HG02852 (cell line): ENCODE results near the gene NUDCD3.

ENCODE experiments used
- ATAC-seq: cut with Tn5 transposase; IDR thresholded peaks from one replicate; pipeline ENCODE4 v1.9.1; 2021; ENCODE audit warnings: mild to moderate bottlenecking, moderate library complexity; ENCODE audit not compliant: unreplicated experiment

The NUDCD3 gene

DNA sequence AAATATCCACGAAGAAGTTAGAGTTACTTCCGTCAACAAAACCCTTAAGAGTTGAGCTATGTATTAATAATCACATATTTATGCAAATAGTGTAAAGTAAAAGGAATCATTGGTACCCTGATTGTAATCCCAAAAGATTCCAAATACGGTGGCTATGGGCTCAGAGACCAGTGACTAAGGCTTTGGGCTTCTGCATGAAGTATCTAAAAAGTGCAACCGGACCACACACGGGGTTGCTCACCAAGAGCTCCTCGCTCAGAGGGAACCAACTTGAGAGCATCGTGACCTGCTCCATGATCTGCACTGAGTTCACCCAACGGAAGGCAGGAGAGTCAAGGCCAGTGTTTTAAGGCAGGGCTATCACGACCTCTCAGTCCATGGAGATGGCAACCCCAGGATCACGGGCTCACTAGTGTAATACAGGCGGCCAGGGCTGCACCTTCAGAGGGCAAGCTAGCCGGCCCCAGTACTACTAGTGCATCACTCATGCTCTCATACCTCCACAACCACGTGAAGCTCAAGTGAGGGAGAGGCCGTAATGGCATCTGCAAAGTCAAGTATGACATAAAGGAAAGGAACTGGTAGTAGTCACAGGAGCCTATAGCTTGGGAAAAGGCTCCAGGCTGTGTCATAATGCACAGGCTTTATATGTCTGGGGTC lies 87.9 kb downstream of the NUDCD3 start:
- no peak for ATAC-seq

DNA sequence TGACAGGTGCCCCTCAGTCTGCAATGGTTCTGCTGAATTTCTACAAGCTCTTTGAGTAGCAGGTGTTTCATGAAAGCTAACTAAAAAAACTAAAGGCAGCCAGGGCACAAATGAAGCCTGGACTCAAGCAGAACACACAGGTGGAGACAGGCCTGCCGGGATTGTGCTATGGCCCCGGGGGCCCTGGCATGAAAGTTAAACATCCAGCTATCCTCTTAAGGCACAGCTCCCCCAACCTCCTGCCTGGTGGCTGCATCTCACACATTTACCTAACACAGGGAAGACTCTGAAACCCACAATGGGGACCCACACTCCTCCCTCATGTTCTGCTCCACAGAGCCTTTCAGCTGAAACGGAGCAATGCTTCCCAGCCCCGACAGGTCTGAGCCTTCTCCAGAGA lies 88.8 kb downstream of the NUDCD3 start:
- no peak for ATAC-seq

DNA sequence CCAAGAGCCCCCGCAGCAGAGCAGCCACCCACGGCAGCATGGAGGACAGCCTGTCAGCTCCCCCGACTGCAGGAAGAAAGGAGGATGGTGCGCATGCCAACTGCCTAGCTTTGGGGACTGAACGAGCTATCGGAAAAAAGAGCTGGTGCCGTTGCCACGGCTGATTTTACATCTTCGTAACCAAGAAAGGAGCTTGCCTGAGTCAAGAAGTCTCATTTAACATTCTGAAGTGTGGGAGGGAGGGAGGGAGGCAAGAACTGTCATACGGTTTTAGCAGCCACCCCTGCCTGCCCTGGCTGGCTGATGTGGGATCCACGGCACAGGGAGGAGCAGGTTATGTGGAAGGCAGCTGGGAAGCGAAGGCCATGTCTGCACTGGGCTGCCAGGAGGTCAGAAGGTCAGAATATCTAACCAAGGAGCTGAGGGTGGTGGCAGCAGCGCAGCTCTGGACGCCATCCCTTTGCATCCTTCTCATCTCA lies 90.4 kb downstream of the NUDCD3 start:
- no peak for ATAC-seq

DNA sequence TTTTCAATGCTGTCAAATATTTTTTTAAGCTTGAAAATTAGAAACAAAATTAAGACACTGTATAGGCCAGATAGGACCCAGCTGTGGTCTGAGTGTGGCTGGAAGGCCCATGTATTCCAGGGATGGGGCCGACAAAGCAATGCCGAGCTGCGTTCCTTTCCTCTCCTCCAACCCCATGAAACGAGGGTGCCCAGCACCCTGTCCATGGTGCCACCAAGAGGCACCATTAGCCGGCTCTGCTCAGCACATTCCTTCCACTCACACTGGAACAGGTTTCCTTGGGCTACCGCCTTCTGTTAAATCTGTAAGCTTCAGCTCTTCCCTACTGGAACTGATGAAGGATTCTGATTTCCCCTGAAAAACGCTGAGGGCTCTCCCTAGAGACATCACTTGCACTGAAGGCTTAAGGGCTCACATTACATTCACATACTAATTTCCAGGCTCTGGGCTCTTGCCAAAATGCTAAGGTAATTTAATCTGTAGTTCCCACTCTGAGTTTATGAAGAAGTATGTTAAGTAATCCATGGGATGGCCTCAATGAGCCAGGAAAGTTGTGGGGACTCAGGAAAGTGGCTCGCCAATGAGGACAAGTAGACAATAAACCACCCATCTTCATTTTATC lies 91.4 kb downstream of the NUDCD3 start:
- ATAC-seq: no peak

DNA sequence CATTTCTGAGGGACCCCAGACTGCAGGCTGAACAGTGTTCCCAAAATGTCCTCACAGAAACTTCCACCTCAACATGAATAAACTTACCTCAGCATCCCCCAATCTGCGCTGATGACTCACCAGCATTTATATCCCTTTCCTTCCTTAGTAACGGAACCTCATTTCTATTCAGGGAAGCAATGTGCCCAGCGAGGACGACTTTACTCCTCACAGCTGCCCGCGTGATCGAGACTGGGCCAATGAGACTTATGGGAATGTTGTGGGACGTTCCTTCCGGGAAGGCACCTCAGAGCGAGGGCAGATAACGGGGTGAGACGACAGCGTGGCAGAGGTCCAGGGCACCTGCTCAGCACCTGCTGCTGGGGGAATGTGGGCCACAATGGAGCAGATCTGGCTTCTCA lies 91.9 kb downstream of the NUDCD3 start:
- ATAC-seq: no peak

DNA sequence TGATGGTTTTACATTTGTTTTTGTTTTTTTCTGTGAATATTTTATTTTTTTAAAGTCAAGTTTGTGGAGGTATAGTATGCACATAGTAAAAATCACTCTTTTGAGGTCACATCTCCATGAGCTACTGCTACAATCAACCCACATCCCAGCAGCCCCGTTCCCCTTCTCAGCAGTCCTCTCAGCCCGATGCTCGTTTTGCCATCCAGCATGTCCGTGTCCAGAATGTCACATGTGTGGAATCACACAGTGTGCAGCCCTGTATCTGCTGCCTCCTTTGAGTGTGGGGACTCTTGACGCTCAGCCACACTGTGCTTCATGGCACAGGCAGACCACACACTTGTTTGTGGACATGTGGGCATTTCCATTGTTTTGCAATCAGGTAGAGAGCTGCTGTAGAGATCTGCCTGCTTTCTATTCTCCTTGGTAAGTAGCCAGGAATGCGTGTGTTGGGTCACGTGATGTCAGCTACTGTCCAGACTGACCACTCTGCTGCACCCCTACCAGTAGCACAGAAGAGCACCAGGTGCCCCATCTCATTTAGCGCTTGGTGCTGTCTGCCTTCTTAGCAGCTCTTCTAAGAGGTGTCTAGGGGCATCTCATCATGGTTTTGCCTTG lies 93.4 kb downstream of the NUDCD3 start:
- ATAC-seq: no peak

DNA sequence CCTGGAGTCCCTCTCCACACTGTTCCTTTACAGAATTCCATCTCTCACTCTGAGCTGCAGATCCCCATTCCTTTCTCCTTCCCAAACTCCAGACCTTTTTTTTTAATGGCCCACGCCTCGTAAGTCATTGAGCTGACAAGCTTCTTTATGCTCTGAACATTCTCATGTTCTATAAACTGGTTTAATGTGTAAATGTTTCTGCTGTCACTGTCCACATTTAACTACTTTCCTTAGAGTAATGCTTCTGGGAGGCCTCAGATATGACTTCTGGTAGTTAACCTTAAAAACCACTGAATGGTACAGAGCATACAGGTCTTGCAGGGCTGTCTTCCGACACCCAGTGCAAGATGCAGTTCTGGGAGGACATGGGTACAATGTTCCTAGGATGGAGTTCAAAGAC lies 94.0 kb downstream of the NUDCD3 start:
- no peak for ATAC-seq

DNA sequence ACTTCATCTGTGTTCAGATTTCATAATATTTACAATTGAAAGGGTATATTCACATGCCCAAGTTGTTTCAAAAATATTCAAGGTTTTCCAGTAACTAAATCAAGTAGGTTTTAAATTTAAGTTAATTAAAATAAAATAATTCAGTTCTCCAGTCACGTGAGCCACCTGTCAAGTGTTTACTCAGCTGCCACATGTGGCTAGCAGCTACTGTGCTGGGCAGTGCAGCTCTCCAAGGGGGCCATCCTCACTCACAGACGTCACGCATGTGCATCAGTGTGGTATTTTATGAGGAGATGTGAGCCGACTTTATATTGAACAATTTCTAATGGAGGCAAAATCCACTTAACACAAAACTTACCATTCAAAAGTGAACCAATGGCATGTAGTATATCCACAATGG lies 95.4 kb downstream of the NUDCD3 start:
- ATAC-seq: no peak

DNA sequence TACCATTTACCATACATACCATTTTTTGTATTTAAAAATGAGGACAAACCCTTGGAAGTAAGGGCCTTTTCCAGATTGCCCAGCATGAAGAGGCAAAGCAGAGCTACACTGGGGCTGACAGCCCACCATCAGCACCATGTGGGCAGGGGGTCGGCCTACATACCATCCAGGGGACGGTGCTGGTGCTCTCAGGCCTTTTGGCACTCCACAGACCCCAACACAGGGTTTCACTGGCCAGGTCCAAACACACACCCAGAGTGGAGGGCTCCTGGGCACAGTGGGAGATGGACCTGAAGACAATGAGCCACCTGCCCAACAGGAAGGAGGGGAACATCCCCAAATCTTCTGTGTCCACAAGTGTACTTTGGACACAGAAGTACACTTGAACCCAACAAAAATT lies 95.8 kb downstream of the NUDCD3 start:
- ATAC-seq: no peak

DNA sequence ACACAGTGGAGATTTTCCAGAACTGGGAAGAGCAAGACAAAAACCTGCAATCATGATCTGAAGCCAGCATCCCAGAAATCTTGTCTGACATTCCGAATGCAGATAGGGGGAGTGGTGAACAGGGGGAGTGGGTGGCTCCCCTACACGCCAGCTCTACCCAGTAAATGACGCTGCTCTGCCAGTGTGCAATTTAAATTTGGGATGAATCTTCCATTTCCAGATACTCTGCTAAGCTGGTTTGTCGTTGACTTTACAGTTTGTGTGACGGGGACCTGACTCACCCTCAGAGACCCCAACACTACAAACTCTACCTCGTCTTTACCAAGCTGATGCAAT lies 96.4 kb downstream of the NUDCD3 start:
- no peak for ATAC-seq

DNA sequence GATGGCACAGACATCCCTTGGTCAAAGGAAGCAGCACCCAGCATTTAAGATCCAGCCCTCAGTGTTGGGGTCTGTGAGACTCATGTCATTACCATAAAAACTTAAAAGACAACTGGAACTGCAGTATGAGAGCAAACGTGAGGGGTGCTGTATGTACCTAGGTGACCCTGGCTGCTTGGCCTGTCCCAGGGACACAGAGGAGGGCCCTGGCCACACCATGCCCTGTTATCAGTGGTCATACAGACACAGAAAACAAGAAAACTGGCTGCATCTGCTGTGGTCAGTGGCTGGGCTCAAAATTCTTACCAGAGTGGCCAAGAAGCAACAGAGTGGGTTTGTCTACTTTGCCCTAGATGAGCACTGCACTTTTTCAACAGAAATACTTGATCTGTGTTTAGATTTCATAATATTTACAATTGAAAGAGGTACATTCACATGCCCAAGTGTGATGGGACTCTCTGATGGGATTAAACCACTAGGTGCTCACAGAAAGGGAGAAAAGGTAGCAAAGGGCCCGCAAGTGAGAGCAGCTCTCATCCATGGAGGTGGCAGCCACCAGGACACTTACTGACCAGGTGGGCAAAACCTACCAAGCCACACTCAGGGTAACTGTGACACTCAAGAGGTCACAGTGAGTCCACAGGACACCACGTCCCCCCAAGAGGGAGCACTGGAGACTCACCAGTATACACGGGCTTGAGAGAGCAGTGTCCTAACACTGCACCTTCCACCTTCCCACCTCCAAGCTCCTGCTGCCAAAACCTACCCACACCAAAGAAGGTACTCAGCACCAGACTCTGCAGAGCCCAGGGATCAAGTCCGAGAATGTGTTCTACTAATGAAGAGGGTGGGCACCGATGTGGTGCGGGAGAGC lies 97.0 kb downstream of the NUDCD3 start:
- ATAC-seq: no peak

DNA sequence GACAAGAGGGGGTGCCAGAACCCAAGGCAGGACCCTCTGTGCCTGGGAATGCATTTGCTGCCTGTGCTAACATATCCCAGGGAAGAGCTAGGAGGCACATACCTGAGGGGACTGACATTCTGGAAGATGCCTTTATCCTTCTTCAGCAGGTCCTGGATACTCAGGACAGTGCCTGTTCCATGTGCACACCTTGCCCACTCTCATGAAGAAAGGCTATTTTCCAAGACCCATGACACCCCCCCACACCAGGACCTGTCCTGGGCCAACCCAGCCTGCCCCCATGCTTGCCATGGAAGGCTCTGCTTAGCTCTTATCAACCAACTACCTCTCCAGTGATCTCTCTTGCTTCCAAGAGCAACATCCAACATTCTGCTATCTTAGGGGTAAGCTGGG lies 97.8 kb downstream of the NUDCD3 start:
- ATAC-seq: no peak

DNA sequence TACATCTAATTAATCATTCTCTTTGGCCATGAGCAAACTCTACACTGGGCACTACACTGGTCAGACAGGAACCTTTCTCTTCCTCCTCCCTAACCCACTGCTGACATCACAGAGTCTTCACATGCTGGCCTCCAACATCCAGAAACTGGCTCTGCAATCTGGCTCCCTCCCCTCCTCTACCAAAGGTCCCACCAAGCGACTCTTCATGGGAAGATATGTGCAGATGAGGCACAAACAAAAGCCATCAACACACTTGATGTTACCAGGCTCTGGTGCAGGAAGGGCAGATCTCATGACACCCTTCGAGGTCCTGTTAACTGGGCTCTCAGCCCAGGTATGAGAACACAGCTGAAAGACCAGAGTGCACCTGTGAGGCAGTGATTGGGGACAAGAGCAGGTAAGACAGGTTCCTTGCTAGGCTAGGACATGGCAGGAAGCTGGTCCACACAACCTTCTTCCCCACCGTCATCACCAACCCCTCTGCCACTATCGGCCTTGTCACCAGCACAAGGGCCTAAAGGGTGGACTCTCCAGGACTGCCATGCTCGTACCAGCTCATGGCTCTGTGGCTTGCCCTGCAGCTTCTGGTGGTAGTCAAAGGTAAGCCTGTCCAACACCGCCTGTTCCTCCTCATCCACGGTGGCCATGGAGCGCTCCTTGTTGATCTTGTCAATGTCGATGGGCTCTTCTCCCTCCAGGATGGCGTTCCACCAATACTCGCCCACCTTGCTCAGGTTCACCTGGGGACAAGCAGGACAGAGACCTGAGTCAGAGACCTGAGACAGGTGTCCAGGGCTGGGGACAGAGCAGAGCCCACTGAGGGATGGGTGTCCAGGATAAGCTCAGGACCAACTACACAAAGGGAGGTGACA lies 98.5 kb downstream of the NUDCD3 start:
- ATAC-seq: no peak

DNA sequence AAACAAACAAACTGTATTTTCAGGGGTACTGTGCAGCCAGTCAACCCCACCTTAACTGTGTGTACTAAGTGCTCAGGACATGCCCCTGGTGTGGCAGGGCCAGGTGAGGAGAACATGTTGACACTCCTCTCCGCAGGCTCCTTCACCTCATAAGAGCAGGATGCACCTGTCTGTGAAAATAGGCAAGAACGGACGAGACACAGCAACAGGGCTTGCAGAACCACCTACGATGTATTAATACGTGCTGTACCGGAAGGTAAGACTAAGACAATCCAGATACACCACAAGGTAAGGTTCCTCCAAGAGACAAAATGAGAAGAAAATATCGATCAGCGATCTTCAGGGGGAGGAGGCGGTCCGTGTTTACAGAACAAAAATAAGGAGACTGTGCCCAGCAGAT lies 99.3 kb downstream of the NUDCD3 start:
- no peak for ATAC-seq

DNA sequence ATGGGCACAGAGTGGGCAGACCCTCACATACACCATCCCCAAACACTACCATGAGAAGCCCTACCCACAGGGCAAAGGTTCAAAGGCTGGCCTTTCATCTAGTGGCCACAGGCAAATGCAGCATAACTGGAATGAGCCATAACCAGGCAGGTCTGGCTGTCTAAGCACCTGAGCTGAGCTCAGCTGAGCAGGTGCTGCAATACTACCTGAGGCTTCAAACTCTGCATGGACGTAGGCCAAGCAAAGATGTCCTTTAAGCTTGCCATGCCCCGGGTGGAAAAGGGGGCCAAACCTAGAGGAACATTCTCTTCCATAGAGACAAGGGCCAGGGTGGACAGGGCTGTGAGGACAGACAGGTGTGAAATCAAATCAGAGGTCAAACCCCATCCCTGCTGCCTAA lies 99.8 kb downstream of the NUDCD3 start:
- ATAC-seq: no peak

DNA sequence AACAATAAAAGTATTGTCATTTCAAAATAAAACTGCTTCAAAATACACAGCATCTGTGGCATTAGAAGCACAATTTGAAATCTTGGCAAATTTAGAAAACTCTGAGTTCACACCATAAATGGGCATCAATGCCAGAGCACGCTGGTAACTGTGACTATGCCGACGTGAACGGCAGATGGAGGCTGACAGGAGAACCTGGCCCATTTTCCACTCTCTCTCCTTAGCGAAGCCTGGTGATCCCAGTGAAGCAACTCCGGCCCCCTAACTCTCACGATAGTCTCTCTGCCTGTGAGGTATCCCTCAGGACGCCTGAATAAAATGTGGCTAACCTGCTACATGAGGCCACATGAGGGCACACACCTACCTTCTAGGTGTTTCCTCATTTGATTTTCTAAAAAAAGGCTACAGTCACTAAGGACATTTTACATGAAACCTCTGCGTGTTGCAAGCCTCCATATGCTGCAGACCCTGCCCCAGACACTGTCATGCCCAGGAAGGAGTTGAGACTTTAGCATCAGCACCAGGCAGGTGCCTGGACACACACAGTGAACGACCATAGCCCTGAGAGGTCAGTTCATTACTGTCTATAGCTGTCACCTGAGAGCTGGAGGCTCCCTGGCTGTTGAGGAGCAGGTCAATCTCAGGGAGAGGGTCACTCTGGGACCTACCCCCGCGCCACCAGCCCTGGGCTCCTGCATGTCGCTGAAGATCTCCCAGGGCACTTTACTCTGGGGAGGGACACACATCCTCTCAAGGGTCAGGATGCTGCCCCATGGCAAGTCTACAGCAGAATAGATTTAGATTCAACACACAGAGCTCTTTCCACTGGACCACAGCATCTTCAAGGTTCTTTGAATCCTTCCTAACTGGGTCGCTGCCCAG lies 102.1 kb downstream of the NUDCD3 start:
- no peak for ATAC-seq

DNA sequence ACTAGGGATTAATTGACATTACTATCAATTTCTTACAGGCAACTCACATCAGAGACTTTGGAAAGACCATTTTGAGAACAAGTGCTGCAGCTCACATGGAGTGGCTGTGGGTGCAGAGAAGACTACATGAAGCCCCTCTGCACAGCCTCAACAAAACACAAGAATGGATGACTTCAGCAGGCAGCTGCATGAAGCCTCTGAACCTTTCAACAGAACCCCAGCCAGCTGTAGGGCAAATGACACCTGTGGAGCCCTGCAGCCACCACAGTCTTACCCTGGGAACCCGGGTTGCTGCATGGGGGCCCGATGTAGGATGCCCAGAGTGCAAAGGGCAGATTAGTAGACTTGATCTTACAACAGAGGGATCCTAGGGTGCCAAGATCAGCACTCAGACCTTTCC lies 103.1 kb downstream of the NUDCD3 start:
- no peak for ATAC-seq

DNA sequence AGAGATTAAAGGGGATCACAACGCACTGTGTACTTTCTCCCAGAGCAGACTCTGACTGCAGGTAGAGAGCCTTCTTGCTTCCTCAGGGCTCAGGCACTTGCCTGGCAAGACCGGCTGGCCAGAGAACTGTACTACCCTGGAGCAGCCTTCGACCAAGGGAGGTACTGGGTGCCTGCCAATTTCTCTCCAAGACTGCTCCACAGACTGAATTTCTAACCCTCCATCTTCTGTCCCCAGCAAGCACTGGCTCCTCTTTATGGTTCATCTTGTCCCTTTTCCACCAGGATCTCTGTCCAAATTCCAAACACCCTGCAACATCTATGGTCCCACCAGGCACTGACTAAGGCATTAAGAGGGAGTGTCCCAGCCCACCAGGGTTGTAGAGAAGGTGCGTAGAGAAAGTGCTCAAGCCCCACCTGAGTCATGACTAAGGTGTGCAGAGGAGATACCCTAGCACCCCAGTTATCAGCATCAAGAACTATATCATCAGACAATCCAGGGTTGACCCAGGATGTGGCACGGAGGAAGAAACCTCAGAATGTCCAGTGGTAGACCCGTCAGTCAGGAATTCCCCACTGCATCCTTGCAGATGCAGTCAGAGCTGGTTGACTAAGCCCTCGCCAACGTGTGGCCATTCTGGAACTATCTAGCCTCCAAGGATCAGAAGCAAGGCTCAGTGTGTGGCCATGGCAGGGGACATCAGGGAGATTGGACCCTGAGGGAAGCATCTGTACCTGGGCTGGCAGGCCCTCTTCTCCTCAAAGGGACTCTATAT lies 104.1 kb downstream of the NUDCD3 start:
- no peak for ATAC-seq
